ENCODE data around the gene SOAT2.

Gene SOAT2

GRCh38 chr12:53065470-53065869, 37.8 kb upstream of the SOAT2 start:
- no peak for DNase-seq

GRCh38 chr12:53065975-53066931, 37.0 kb upstream of the SOAT2 start:
- peak; percentile 60 to 66 for DNase-seq

GRCh38 chr12:53067074-53067992, 36.0 kb upstream of the SOAT2 start:
- no peak for DNase-seq

- DNase-seq, result no peak
Measured at GRCh38 chr12:53067993-53068770, 35.1 kb upstream of the SOAT2 start.

- DNase-seq, result no peak
Measured at GRCh38 chr12:53068811-53069585, 34.3 kb upstream of the SOAT2 start.

- no peak for DNase-seq
Measured at GRCh38 chr12:53069621-53070410, 33.5 kb upstream of the SOAT2 start.

GRCh38 chr12:53070877-53071492, 32.3 kb upstream of the SOAT2 start:
- no peak for DNase-seq

GRCh38 chr12:53071591-53072551, 31.4 kb upstream of the SOAT2 start:
- no peak for DNase-seq

GRCh38 chr12:53073881-53074280, 29.4 kb upstream of the SOAT2 start:
- no peak for DNase-seq

GRCh38 chr12:53074283-53074998, 28.8 kb upstream of the SOAT2 start:
- no peak for DNase-seq

- no peak for DNase-seq
Measured at GRCh38 chr12:53074999-53075370, 28.3 kb upstream of the SOAT2 start.

GRCh38 chr12:53076461-53076860, 26.8 kb upstream of the SOAT2 start:
- DNase-seq, result no peak

- DNase-seq, result no peak
Measured at GRCh38 chr12:53077030-53077429, 26.3 kb upstream of the SOAT2 start.

- peak in 1 of 2 donors; percentile 41 for DNase-seq
Measured at GRCh38 chr12:53078425-53079225, 24.7 kb upstream of the SOAT2 start.

- DNase-seq, result peak; percentile 96 to 98
Measured at GRCh38 chr12:53079226-53080117, 23.8 kb upstream of the SOAT2 start, which contains the start of gene SPRYD3. Gene SPRYD3 (minus strand): TSS chr12:53079390. CDS start chr12:53079333, 57 bp downstream.

GRCh38 chr12:53082637-53083175, 20.6 kb upstream of the SOAT2 start:
- DNase-seq, result no peak

All from CD4-positive, alpha-beta T cell treated with Interleukin-4 for 1 hour (primary cell).